GM12878 (cell line): ENCODE data around the gene KRT86. TPM values are rescaled to one million over a fixed set of nuclear protein-coding genes. Genes with fewer than 3 reads are reported as not detected.

Experiments
- ATAC-seq: fragments of 200-7000 bp; cut with Tn5 transposase; 3 replicates; pipeline ENCODE4 v1.9.1; 2020; ENCODE audit warnings: mild to moderate bottlenecking, moderate library complexity
- BruUV-seq: library from RNA; stranded (reverse); fragments of 400-500 nt; replicated peaks from 2 replicates; lab custom pipeline; 2021; lab: Mats Ljungman, UMichigan
- CTCF ChIA-PET: fragments of 300-600 bp; sonication (Branson Sonifier 250); formaldehyde crosslinking; extraction: SDS; loops from one replicate; lab custom pipeline; 2021; ENCODE audit warnings: inconsistent platforms; lab: Yijun Ruan, JAX
- POLR2A ChIA-PET: fragments of 350-600 bp; formaldehyde crosslinking; extraction: SDS; loops from one replicate; lab custom pipeline; 2021; ENCODE audit warnings: inconsistent platforms; lab: Charles Lee
- RAD21 ChIA-PET: fragments of 300-600 bp; sonication (Branson Sonifier 250); formaldehyde crosslinking; loops from one replicate; lab custom pipeline; 2023; ENCODE audit warnings: antibody characterized with exemption; ENCODE audit not compliant: unreplicated experiment; lab: Charles Lee
- SMC1A ChIA-PET: fragments of 300-600 bp; sonication (Branson Sonifier 250); formaldehyde crosslinking; loops from one replicate; lab custom pipeline; 2023; ENCODE audit not compliant: unreplicated experiment, uncharacterized antibody; lab: Charles Lee
- DNase-seq: peaks from one replicate; pipeline ENCODE4 v3.0.0-alpha.2; 2011; ENCODE audit warnings: low read depth, low spot score
- FAIRE-seq: peaks from 3 replicates; lab custom pipeline; 2011; peaks lifted over from hg19 to GRCh38; lab: Jason Lieb, UNC
- H2AFZ ChIP-seq: 2 replicates; pipeline ENCODE4 v1.6.0; 2011; ENCODE audit warnings: low read depth, low read length, control low read depth; ENCODE audit not compliant: control insufficient read depth
- H3K27ac ChIP-seq: 2 replicates; pipeline ENCODE4 v1.5.1; 2011; ENCODE audit warnings: control low read depth; ENCODE audit not compliant: control insufficient read depth, insufficient read depth
- H3K27me3 ChIP-seq, 2 experiments: replicated peaks in 1 of 2; 2 replicates each; pipeline versions ENCODE4 v1.6.0 to v1.6.1; 2011; ENCODE audit warnings: low read length in 1 of 2; ENCODE audit not compliant: control insufficient read depth in 2 of 2, insufficient read depth in 2 of 2
- H3K36me3 ChIP-seq, 2 experiments: 2 replicates each; pipeline ENCODE4 v1.5.1; 2011; ENCODE audit warnings: low read length in 1 of 2; ENCODE audit not compliant: control insufficient read depth in 2 of 2, insufficient read depth in 2 of 2
- H3K4me1 ChIP-seq: 2 replicates; pipeline ENCODE4 v1.6.1; 2011; ENCODE audit warnings: mild to moderate bottlenecking, low read length, moderate library complexity, mixed read lengths; ENCODE audit not compliant: control insufficient read depth, insufficient read depth
- H3K4me2 ChIP-seq: 2 replicates; pipeline ENCODE4 v1.6.0; 2011; ENCODE audit warnings: control low read depth; ENCODE audit not compliant: control insufficient read depth, insufficient read depth
- H3K4me3 ChIP-seq: fragments of 200-600 bp; sonication (generic); 2 replicates; pipeline ENCODE4 v1.5.1; 2016
- H3K79me2 ChIP-seq: 2 replicates; pipeline ENCODE4 v1.6.0; 2011; ENCODE audit warnings: low read length; ENCODE audit not compliant: control insufficient read depth, insufficient read depth
- H3K9ac ChIP-seq: 2 replicates; pipeline ENCODE4 v1.8.0; 2011; ENCODE audit warnings: low read length, control low read depth, mixed read lengths; ENCODE audit not compliant: control insufficient read depth, insufficient read depth
- H3K9me3 ChIP-seq: replicated peaks from 3 replicates; pipeline ENCODE4 v1.5.1; 2011; ENCODE audit warnings: mild to moderate bottlenecking, low read length; ENCODE audit not compliant: control insufficient read depth, insufficient read depth
- H4K20me1 ChIP-seq: 2 replicates; pipeline ENCODE4 v1.6.0; 2011; ENCODE audit not compliant: control insufficient read depth, insufficient read depth
- BMI1 ChIP-seq: fragments of 450-650 bp; IDR thresholded peaks from 2 replicates; pipeline ENCODE4 v1.6.1; 2016; ENCODE audit warnings: mild to moderate bottlenecking, moderate library complexity, borderline replicate concordance
- CEBPB ChIP-seq, 2 experiments: fragments of 150-350 bp in 1 of 2; IDR thresholded peaks; 2 replicates each; pipeline ENCODE4 v1.6.1; 2012 to 2014; ENCODE audit warnings: low read depth in 2 of 2, low read length in 2 of 2, borderline replicate concordance in 1 of 2, inconsistent platforms in 1 of 2
- CHD4 ChIP-seq: fragments of 200-600 bp; sonication (generic); IDR thresholded peaks from 2 replicates; pipeline ENCODE4 v1.6.1; 2016; ENCODE audit warnings: mild to moderate bottlenecking
- HDAC2 ChIP-seq: fragments of 200-600 bp; sonication (generic); IDR thresholded peaks from 2 replicates; pipeline ENCODE4 v1.6.1; 2017
- HDAC6 ChIP-seq: fragments of 200-600 bp; sonication (generic); IDR thresholded peaks from one replicate; pipeline ENCODE4 v1.8.0; 2017; ENCODE audit warnings: antibody characterized with exemption; ENCODE audit not compliant: unreplicated experiment
- IKZF2 ChIP-seq, 2 experiments: fragments of 450-650 bp; IDR thresholded peaks; 2 replicates each; pipeline ENCODE4 v1.6.1; 2017; ENCODE audit warnings: mild to moderate bottlenecking in 2 of 2, moderate library complexity in 2 of 2
- KDM1A ChIP-seq: fragments of 200-600 bp; sonication (generic); IDR thresholded peaks from 2 replicates; pipeline ENCODE4 v1.6.1; 2016; ENCODE audit warnings: borderline replicate concordance
- MEF2A ChIP-seq: IDR thresholded peaks from 2 replicates; pipeline ENCODE4 v1.6.1; 2011; ENCODE audit warnings: low read depth, mild to moderate bottlenecking, low read length, moderate library complexity; ENCODE audit not compliant: insufficient read depth
- NFYA ChIP-seq: IDR thresholded peaks from 2 replicates; pipeline ENCODE4 v1.6.1; 2011; ENCODE audit warnings: low read depth, mild to moderate bottlenecking, low read length, improper control_type of control experiment, borderline replicate concordance
- PAX5 ChIP-seq: IDR thresholded peaks from 2 replicates; pipeline ENCODE4 v1.6.1; 2011; ENCODE audit warnings: low read depth, low read length, borderline replicate concordance
- PAX8 ChIP-seq: fragments of 450-650 bp; IDR thresholded peaks from 2 replicates; pipeline ENCODE4 v1.6.1; 2017; ENCODE audit warnings: mild to moderate bottlenecking, moderate library complexity
- POLR2A ChIP-seq: IDR thresholded peaks from 2 replicates; pipeline ENCODE4 v1.6.1; 2011; ENCODE audit warnings: low read depth, mild to moderate bottlenecking, low read length
- RCOR1 ChIP-seq: conservative IDR thresholded peaks from 2 replicates; pipeline ENCODE4 v1.6.1; 2012; ENCODE audit warnings: low read depth, low read length, improper control_type of control experiment
- RELA ChIP-seq: fragments of 450-650 bp; IDR thresholded peaks from 2 replicates; pipeline ENCODE4 v1.8.0; 2014; ENCODE audit warnings: borderline replicate concordance; ENCODE audit not compliant: partially characterized antibody
- SPI1 ChIP-seq: IDR thresholded peaks from 2 replicates; pipeline ENCODE4 v1.6.1; 2011; ENCODE audit warnings: low read depth, mild to moderate bottlenecking, low read length, moderate library complexity, borderline replicate concordance; ENCODE audit not compliant: insufficient read depth
- ZNF217 ChIP-seq: fragments of 450-650 bp; IDR thresholded peaks from 2 replicates; pipeline ENCODE4 v1.6.1; 2017; ENCODE audit warnings: antibody characterized with exemption, mild to moderate bottlenecking
- WGBS: methylation state at CpG from one replicate; pipeline ENCODE4 v1.1.6; 2016; ENCODE audit warnings: low lambda C conversion rate; ENCODE audit not compliant: insufficient replicate concordance, insufficient coverage; ENCODE audit errors: missing lambda C conversion rate; 5-methylcytosine and 5-hydroxymethylcytosine counted together
- in situ Hi-C: fragments of 300-500 bp; cut with MboI; formaldehyde crosslinking; loops from 9 replicates; pipeline ENCODE4 v1.14.3; 2018; ENCODE audit warnings: mixed read lengths
- intact Hi-C: fragments of 100-400 bp; cut with micrococcal nuclease; formaldehyde crosslinking; loops from one replicate; pipeline ENCODE4 v1.14.2; 2022; ENCODE audit not compliant: unreplicated experiment
- polyA plus RNA-seq, 11 experiments: library from polyadenylated mRNA; depleted of rRNA in 4 of 11; unstranded in 6 of 11; stranded (reverse) in 5 of 11; fragments of >200 nt; fragmentation: Nextera tagmentation in 4 of 11; fragmentation: Illumina TruSeq in 1 of 11; extraction: Ambion mirVana in 4 of 11; extraction: Trizol in 1 of 11; gene quantifications; 1 replicate in 1 of 11; 2 replicates in 10 of 11; pipeline versions ENCODE4 v1.2.1 to v1.2.3, GENCODE V29; 2011 to 2016; ENCODE audit warnings: inconsistent platforms in 2 of 11, missing spikeins in 2 of 11, low read depth in 1 of 11
- total RNA-seq, 4 experiments: library from RNA; depleted of rRNA in 3 of 4; stranded (reverse); fragments of >200 nt in 3 of 4; fragmentation: Illumina TruSeq in 1 of 4; extraction: Trizol in 1 of 4; gene quantifications; 2 replicates each; pipeline versions ENCODE4 v1.2.1 to v1.2.3, GENCODE V29; 2013 to 2021
- TF ChIP-seq, protein P1 (sequence below): fragments of 450-650 bp; IDR thresholded peaks from 2 replicates; pipeline ENCODE4 v1.6.1; 2014; ENCODE audit warnings: mild to moderate bottlenecking
- TF ChIP-seq, protein P2 (sequence below): fragments of 450-650 bp; IDR thresholded peaks from 2 replicates; pipeline ENCODE4 v1.6.1; 2017; ENCODE audit warnings: mild to moderate bottlenecking

KRT86 gene
- total and polyA plus RNA-seq, 10 of the 15 experiments (the other 5 are each of a cell fraction or from before 2014, with no cell fraction given) = 0.11 to 0.54 (median 0.18) TPM; not detected in 4

DNA sequence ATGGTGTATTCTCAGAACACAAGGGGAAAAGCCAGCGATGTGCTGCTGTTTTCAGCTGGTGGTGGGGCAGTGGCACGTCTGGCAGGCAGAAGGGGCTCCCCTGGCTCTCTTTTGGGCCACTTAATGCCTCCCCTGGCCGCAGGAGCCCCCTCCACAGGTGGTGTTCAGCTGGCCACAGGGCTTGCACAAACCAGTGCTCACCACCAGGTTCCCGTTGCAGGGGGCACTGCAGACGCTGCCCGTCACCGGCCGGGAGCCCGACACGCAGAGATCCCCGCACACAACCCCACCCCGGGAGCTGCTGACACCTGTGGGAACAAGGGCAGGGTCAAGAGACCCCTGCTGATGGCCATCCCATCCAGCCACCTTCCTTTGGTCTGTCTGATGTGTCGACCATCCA is 40.1 kb downstream of the KRT86 start:
- Histone ChIP-seq H3K4me2 (no peak overlapping the region), H2AFZ (no peak overlapping the region), H3K79me2 (no peaks in the 10 kb centered on the region), H3K4me1 (no peaks in the 10 kb centered on the region)
- no peak for ATAC-seq
- BruUV-seq = no TSS peak
- RAD21 ChIA-PET = interaction anchor here (1.4 kb wide), 1 partner anchor 571 kb away, joined by 3 read pairs; no protein-coding TSS in a partner anchor
- no peak for TF ChIP-seq CHD4
- TF ChIP-seq ZNF217 = no peak
- TF ChIP-seq, protein P1, sequence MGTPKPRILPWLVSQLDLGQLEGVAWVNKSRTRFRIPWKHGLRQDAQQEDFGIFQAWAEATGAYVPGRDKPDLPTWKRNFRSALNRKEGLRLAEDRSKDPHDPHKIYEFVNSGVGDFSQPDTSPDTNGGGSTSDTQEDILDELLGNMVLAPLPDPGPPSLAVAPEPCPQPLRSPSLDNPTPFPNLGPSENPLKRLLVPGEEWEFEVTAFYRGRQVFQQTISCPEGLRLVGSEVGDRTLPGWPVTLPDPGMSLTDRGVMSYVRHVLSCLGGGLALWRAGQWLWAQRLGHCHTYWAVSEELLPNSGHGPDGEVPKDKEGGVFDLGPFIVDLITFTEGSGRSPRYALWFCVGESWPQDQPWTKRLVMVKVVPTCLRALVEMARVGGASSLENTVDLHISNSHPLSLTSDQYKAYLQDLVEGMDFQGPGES = no peak
- TF ChIP-seq BMI1 = no peak
- TF ChIP-seq PAX8 = no peak
- TF ChIP-seq, protein P2, sequence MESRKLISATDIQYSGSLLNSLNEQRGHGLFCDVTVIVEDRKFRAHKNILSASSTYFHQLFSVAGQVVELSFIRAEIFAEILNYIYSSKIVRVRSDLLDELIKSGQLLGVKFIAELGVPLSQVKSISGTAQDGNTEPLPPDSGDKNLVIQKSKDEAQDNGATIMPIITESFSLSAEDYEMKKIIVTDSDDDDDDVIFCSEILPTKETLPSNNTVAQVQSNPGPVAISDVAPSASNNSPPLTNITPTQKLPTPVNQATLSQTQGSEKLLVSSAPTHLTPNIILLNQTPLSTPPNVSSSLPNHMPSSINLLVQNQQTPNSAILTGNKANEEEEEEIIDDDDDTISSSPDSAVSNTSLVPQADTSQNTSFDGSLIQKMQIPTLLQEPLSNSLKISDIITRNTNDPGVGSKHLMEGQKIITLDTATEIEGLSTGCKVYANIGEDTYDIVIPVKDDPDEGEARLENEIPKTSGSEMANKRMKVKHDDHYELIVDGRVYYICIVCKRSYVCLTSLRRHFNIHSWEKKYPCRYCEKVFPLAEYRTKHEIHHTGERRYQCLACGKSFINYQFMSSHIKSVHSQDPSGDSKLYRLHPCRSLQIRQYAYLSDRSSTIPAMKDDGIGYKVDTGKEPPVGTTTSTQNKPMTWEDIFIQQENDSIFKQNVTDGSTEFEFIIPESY = no peak
- no peak for TF ChIP-seq HDAC6
- TF ChIP-seq PAX5 = no peak
- TF ChIP-seq HDAC2 = no peak
- TF ChIP-seq RELA = no peak
- no peak for TF ChIP-seq POLR2A
- TF ChIP-seq NFYA = no peak
- TF ChIP-seq MEF2A = no peak
- no peak for TF ChIP-seq SPI1
- TF ChIP-seq CEBPB (IDR thresholded peaks at IDR 0.05; ENCODE audit: borderline replicate concordance in 1 of 2, low read depth in 2 of 2, low read length in 2 of 2) = no peak
- no peak for TF ChIP-seq IKZF2 (IDR thresholded peaks at IDR 0.05)
- no peak for TF ChIP-seq KDM1A
- TF ChIP-seq RCOR1 = no peak
- TF ChIP-seq, all 136 proteins: peak for 0
- H3K36me3 ChIP-seq = no peaks in the 10 kb centered on the region
- intact Hi-C loops (no loop called here), in situ Hi-C loops (no loop called here)
- FAIRE-seq = no peak
- no peaks in the 10 kb centered on the region for H4K20me1 ChIP-seq
- DNase-seq = no peak
- H3K9me3 ChIP-seq = no peaks in the 10 kb centered on the region
- POLR2A ChIA-PET = no interaction called here
- CTCF ChIA-PET = no interaction called here
- WGBS = 52% methylated on average over 13 of the region's 13 CpGs
- no peak overlapping the region for H3K4me3 ChIP-seq
- no peak overlapping the region for H3K9ac ChIP-seq
- SMC1A ChIA-PET = interaction anchor here (1.0 kb wide), 1 partner anchor 20 kb away, joined by 4 read pairs; no protein-coding TSS in a partner anchor
- peaks cover 6 to 14% of the 10 kb centered on the region in 2 experiments; a peak in 3 of 4 replicates for H3K27me3 ChIP-seq
- H3K27ac ChIP-seq = no peak overlapping the region
